ENCODE data around the gene MRPL27. TPM values are rescaled to one million over a fixed set of nuclear protein-coding genes. Genes with fewer than 3 reads are reported as not detected.

MRPL27 gene
- total RNA-seq, 4 donors from 2014 or later: 33.6 to 58.8 (median 48.1) TPM

GRCh38 chr17:50353600-50354195, 19.3 kb downstream of the MRPL27 start:
- Histone ChIP-seq H3K27ac (replicated peaks in 1 of 4) (no peak overlapping the region), H3K9me3 (no peaks in the 10 kb centered on the region), H3K27me3 (no peaks in the 10 kb centered on the region), H3K4me1 (peaks cover 0 to 21% (median 21%) of the 10 kb centered on the region in 4 donors), H3K36me3 (peaks cover 41 to 63% (median 54%) of the 10 kb centered on the region in 4 donors), H3K4me3 (no peak overlapping the region)
- TF ChIP-seq EP300 (IDR thresholded peaks at IDR 0.05) (no peak), CTCF (IDR thresholded peaks at IDR 0.05) (no peak), POLR2A (IDR thresholded peaks at IDR 0.05; ENCODE audit: low read depth) (no peak), POLR2AphosphoS5 (IDR thresholded peaks at IDR 0.05) (no peak)
- intact Hi-C loops (cut with DNase I): no loop called here
- 95% methylated on average over 16 of the region's 27 CpGs for WGBS
- DNase-seq (ENCODE audit: extremely low spot score): no peak

GRCh38 chr17:50352693-50353599, 20.0 kb downstream of the MRPL27 start:
- Histone ChIP-seq H3K27me3 (no peaks in the 10 kb centered on the region), H3K4me1 (peaks cover 7 to 28% (median 28%) of the 10 kb centered on the region in 4 donors), H3K36me3 (peaks cover 35 to 56% (median 47%) of the 10 kb centered on the region in 4 donors), H3K4me3 (no peak overlapping the region), H3K9me3 (no peaks in the 10 kb centered on the region), H3K27ac (replicated peaks in 1 of 4) (no peak overlapping the region)
- intact Hi-C loops (cut with DNase I): no loop called here
- no peak for DNase-seq (ENCODE audit: extremely low spot score)
- no peak for TF ChIP-seq CTCF (IDR thresholded peaks at IDR 0.05)
- no peak for TF ChIP-seq POLR2AphosphoS5 (IDR thresholded peaks at IDR 0.05)
- TF ChIP-seq POLR2A (IDR thresholded peaks at IDR 0.05; ENCODE audit: low read depth): no peak
- TF ChIP-seq EP300 (IDR thresholded peaks at IDR 0.05): no peak
- 89% methylated on average over 20 of the region's 21 CpGs for WGBS

GRCh38 chr17:50352072-50352692, 20.8 kb downstream of the MRPL27 start:
- H3K36me3 ChIP-seq: peaks cover 27 to 48% (median 41%) of the 10 kb centered on the region in 4 donors
- no peaks in the 10 kb centered on the region for H3K27me3 ChIP-seq
- no peaks in the 10 kb centered on the region for H3K9me3 ChIP-seq
- peaks cover 15 to 36% (median 35%) of the 10 kb centered on the region in 4 donors for H3K4me1 ChIP-seq
- 73% methylated on average over 5 of the region's 6 CpGs for WGBS
- intact Hi-C loops (cut with DNase I): no loop called here
- no peak for TF ChIP-seq CTCF (IDR thresholded peaks at IDR 0.05)
- no peak for TF ChIP-seq POLR2A (IDR thresholded peaks at IDR 0.05; ENCODE audit: low read depth)
- TF ChIP-seq POLR2AphosphoS5 (IDR thresholded peaks at IDR 0.05): no peak
- no peak for TF ChIP-seq EP300 (IDR thresholded peaks at IDR 0.05)
- H3K4me3 ChIP-seq: no peak overlapping the region
- DNase-seq (ENCODE audit: extremely low spot score): no peak
- H3K27ac ChIP-seq (replicated peaks in 1 of 4): no peak overlapping the region

- DNase-seq (ENCODE audit: extremely low spot score): no peak
- WGBS: 93% methylated on average over 2 of the region's 2 CpGs
- H3K4me3 ChIP-seq: no peak overlapping the region
- no peaks in the 10 kb centered on the region for H3K27me3 ChIP-seq
- H3K4me1 ChIP-seq: peaks cover 19 to 42% (median 42%) of the 10 kb centered on the region in 4 donors
- H3K36me3 ChIP-seq: peaks cover 13 to 34% (median 26%) of the 10 kb centered on the region in 4 donors
- no peak overlapping the region for H3K27ac ChIP-seq (replicated peaks in 1 of 4)
- intact Hi-C loops (cut with DNase I): no loop called here
- no peak for TF ChIP-seq POLR2A (IDR thresholded peaks at IDR 0.05; ENCODE audit: low read depth)
- TF ChIP-seq EP300 (IDR thresholded peaks at IDR 0.05): no peak
- TF ChIP-seq POLR2AphosphoS5 (IDR thresholded peaks at IDR 0.05): no peak
- TF ChIP-seq CTCF (IDR thresholded peaks at IDR 0.05): no peak
- H3K9me3 ChIP-seq: no peaks in the 10 kb centered on the region
Observed at GRCh38 chr17:50350733-50351132, 22.3 kb downstream of the MRPL27 start.

All from esophagus muscularis mucosa (tissue), 4 donors.